ENCODE results near the gene C2orf76.
A peak's percentile ranks its signal among the peaks of the same experiment; 100 is the strongest.

The C2orf76 gene

GRCh38 chr2:119291588-119292167, 75.0 kb downstream of the C2orf76 start:
- DNase-seq (ENCODE audit: low read depth, low spot score) = no peak
- TF ChIP-seq SUZ12 (IDR thresholded peaks at IDR 0.05; ENCODE audit: extremely low read depth, insufficient read depth, insufficient read length) (no peak), YY1 (IDR thresholded peaks at IDR 0.05; ENCODE audit: insufficient read depth, insufficient read length) (no peak), ZNF274 (IDR thresholded peaks at IDR 0.05; ENCODE audit: low read depth, low read length) (no peak)
- Histone ChIP-seq H3K36me3 (ENCODE audit: insufficient read depth, insufficient read length, low read length) (no peaks in the 10 kb centered on the region), H3K27me3 (ENCODE audit: insufficient read depth, insufficient read length) (peaks cover 10% of the 10 kb centered on the region), H3K4me3 (ENCODE audit: insufficient read length, low read depth) (no peak overlapping the region), H3K9ac (ENCODE audit: insufficient read length, low read depth) (no peak overlapping the region), H3K4me1 (ENCODE audit: insufficient read depth, insufficient read length) (peaks cover 5% of the 10 kb centered on the region), H3K9me3 (ENCODE audit: insufficient read depth, low read length) (no peaks in the 10 kb centered on the region)

- TF ChIP-seq ZNF274 (IDR thresholded peaks at IDR 0.05; ENCODE audit: low read depth, low read length) (no peak), SUZ12 (IDR thresholded peaks at IDR 0.05; ENCODE audit: extremely low read depth, insufficient read depth, insufficient read length) (no peak), YY1 (IDR thresholded peaks at IDR 0.05; ENCODE audit: insufficient read depth, insufficient read length) (no peak)
- no peaks in the 10 kb centered on the region for H3K36me3 ChIP-seq (ENCODE audit: insufficient read depth, insufficient read length, low read length)
- peaks cover 5% of the 10 kb centered on the region for H3K4me1 ChIP-seq (ENCODE audit: insufficient read depth, insufficient read length)
- peaks cover 10% of the 10 kb centered on the region for H3K27me3 ChIP-seq (ENCODE audit: insufficient read depth, insufficient read length)
- DNase-seq (ENCODE audit: low read depth, low spot score) = peak; percentile 80
- no peaks in the 10 kb centered on the region for H3K9me3 ChIP-seq (ENCODE audit: insufficient read depth, low read length)
- H3K4me3 ChIP-seq (ENCODE audit: insufficient read length, low read depth) = no peak overlapping the region
- no peak overlapping the region for H3K9ac ChIP-seq (ENCODE audit: insufficient read length, low read depth)
These were observed 75.6 kb downstream of the C2orf76 start for GRCh38 chr2:119290859-119291587.

- TF ChIP-seq ZNF274 (IDR thresholded peaks at IDR 0.05; ENCODE audit: low read depth, low read length) (no peak), SUZ12 (IDR thresholded peaks at IDR 0.05; ENCODE audit: extremely low read depth, insufficient read depth, insufficient read length) (no peak), YY1 (IDR thresholded peaks at IDR 0.05; ENCODE audit: insufficient read depth, insufficient read length) (no peak)
- no peaks in the 10 kb centered on the region for H3K36me3 ChIP-seq (ENCODE audit: insufficient read depth, insufficient read length, low read length)
These were observed 77.0 kb downstream of the C2orf76 start for GRCh38 chr2:119289642-119290041.

DNA sequence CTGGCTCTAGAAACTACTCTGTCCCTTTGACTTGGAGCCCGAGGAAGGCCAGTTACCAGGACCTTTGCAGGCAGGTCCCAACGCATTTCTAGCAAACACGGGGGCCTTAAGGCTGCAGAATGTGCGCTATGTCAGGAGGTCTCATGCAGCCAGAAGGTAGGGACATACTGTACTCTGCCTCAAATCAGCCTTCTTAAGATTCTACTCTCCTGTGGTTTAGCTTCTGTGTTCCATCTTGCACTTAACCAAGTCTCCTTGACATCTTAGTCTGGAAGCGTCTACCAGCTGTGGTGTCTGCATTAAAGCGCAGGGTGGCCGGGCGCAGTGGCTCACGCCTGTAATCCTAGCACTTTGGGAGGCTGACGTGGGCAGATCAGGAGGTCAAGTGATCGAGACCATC, 77.5 kb downstream of the C2orf76 start:
- Histone ChIP-seq H3K4me1 (ENCODE audit: insufficient read depth, insufficient read length) (peaks cover 5% of the 10 kb centered on the region), H3K36me3 (ENCODE audit: insufficient read depth, insufficient read length, low read length) (no peaks in the 10 kb centered on the region), H3K4me3 (ENCODE audit: insufficient read length, low read depth) (no peak overlapping the region), H3K9me3 (ENCODE audit: insufficient read depth, low read length) (no peaks in the 10 kb centered on the region), H3K27me3 (ENCODE audit: insufficient read depth, insufficient read length) (peaks cover 10% of the 10 kb centered on the region), H3K9ac (ENCODE audit: insufficient read length, low read depth) (no peak overlapping the region)
- TF ChIP-seq ZNF274 (IDR thresholded peaks at IDR 0.05; ENCODE audit: low read depth, low read length) = no peak
- no peak for TF ChIP-seq YY1 (IDR thresholded peaks at IDR 0.05; ENCODE audit: insufficient read depth, insufficient read length)
- no peak for TF ChIP-seq SUZ12 (IDR thresholded peaks at IDR 0.05; ENCODE audit: extremely low read depth, insufficient read depth, insufficient read length)
- DNase-seq (ENCODE audit: low read depth, low spot score) = no peak

More at GRCh38 chr2:119289642-119290041, 77.0 kb downstream of the C2orf76 start:
- Histone ChIP-seq H3K4me1 (ENCODE audit: insufficient read depth, insufficient read length) (peaks cover 5% of the 10 kb centered on the region), H3K27me3 (ENCODE audit: insufficient read depth, insufficient read length) (peaks cover 10% of the 10 kb centered on the region), H3K4me3 (ENCODE audit: insufficient read length, low read depth) (no peak overlapping the region), H3K9ac (ENCODE audit: insufficient read length, low read depth) (no peak overlapping the region), H3K9me3 (ENCODE audit: insufficient read depth, low read length) (no peaks in the 10 kb centered on the region)
- no peak for DNase-seq (ENCODE audit: low read depth, low spot score)

GRCh38 chr2:119288576-119288975, 78.1 kb downstream of the C2orf76 start:
- peaks cover 10% of the 10 kb centered on the region for H3K27me3 ChIP-seq (ENCODE audit: insufficient read depth, insufficient read length)
- no peaks in the 10 kb centered on the region for H3K9me3 ChIP-seq (ENCODE audit: insufficient read depth, low read length)
- TF ChIP-seq SUZ12 (IDR thresholded peaks at IDR 0.05; ENCODE audit: extremely low read depth, insufficient read depth, insufficient read length) = no peak
- H3K36me3 ChIP-seq (ENCODE audit: insufficient read depth, insufficient read length, low read length) = no peaks in the 10 kb centered on the region
- H3K4me1 ChIP-seq (ENCODE audit: insufficient read depth, insufficient read length) = peaks cover 5% of the 10 kb centered on the region
- no peak overlapping the region for H3K9ac ChIP-seq (ENCODE audit: insufficient read length, low read depth)
- no peak for DNase-seq (ENCODE audit: low read depth, low spot score)
- no peak overlapping the region for H3K4me3 ChIP-seq (ENCODE audit: insufficient read length, low read depth)

GRCh38 chr2:119286661-119287060, 80.0 kb downstream of the C2orf76 start:
- Histone ChIP-seq H3K36me3 (ENCODE audit: insufficient read depth, insufficient read length, low read length) (no peaks in the 10 kb centered on the region), H3K27me3 (ENCODE audit: insufficient read depth, insufficient read length) (peaks cover 7% of the 10 kb centered on the region), H3K4me3 (ENCODE audit: insufficient read length, low read depth) (no peak overlapping the region), H3K4me1 (ENCODE audit: insufficient read depth, insufficient read length) (peaks cover 5% of the 10 kb centered on the region), H3K9me3 (ENCODE audit: insufficient read depth, low read length) (no peaks in the 10 kb centered on the region), H3K9ac (ENCODE audit: insufficient read length, low read depth) (no peak overlapping the region)
- TF ChIP-seq SUZ12 (IDR thresholded peaks at IDR 0.05; ENCODE audit: extremely low read depth, insufficient read depth, insufficient read length) (no peak), ZNF274 (IDR thresholded peaks at IDR 0.05; ENCODE audit: low read depth, low read length) (no peak), YY1 (IDR thresholded peaks at IDR 0.05; ENCODE audit: insufficient read depth, insufficient read length) (no peak)
- no peak for DNase-seq (ENCODE audit: low read depth, low spot score)

GRCh38 chr2:119283873-119284331, 82.7 kb downstream of the C2orf76 start:
- TF ChIP-seq SUZ12 (IDR thresholded peaks at IDR 0.05; ENCODE audit: extremely low read depth, insufficient read depth, insufficient read length) (no peak), ZNF274 (IDR thresholded peaks at IDR 0.05; ENCODE audit: low read depth, low read length) (no peak), YY1 (IDR thresholded peaks at IDR 0.05; ENCODE audit: insufficient read depth, insufficient read length) (no peak)
- DNase-seq (ENCODE audit: low read depth, low spot score) = no peak
- H3K9ac ChIP-seq (ENCODE audit: insufficient read length, low read depth) = no peak overlapping the region

More at GRCh38 chr2:119283873-119284331, 82.7 kb downstream of the C2orf76 start:
- Histone ChIP-seq H3K4me1 (ENCODE audit: insufficient read depth, insufficient read length) (peaks cover 3% of the 10 kb centered on the region), H3K27me3 (ENCODE audit: insufficient read depth, insufficient read length) (no peaks in the 10 kb centered on the region), H3K36me3 (ENCODE audit: insufficient read depth, insufficient read length, low read length) (no peaks in the 10 kb centered on the region), H3K9me3 (ENCODE audit: insufficient read depth, low read length) (no peaks in the 10 kb centered on the region), H3K4me3 (ENCODE audit: insufficient read length, low read depth) (no peak overlapping the region)
